GM12891 (cell line): Measurements from ENCODE around the gene MED13L.

ENCODE experiments used
- POLR2A ChIP-seq: IDR thresholded peaks from 2 replicates; pipeline ENCODE4 v1.6.1; 2011; ENCODE audit warnings: low read depth, low read length, control low read depth
- POLR2AphosphoS5 ChIP-seq: IDR thresholded peaks from 2 replicates; pipeline ENCODE4 v1.6.1; 2011; ENCODE audit warnings: low read depth, low read length, control low read depth
- TAF1 ChIP-seq: IDR thresholded peaks from 2 replicates; pipeline ENCODE4 v1.6.1; 2011; ENCODE audit warnings: low read depth, low read length, control low read depth

DNA sequence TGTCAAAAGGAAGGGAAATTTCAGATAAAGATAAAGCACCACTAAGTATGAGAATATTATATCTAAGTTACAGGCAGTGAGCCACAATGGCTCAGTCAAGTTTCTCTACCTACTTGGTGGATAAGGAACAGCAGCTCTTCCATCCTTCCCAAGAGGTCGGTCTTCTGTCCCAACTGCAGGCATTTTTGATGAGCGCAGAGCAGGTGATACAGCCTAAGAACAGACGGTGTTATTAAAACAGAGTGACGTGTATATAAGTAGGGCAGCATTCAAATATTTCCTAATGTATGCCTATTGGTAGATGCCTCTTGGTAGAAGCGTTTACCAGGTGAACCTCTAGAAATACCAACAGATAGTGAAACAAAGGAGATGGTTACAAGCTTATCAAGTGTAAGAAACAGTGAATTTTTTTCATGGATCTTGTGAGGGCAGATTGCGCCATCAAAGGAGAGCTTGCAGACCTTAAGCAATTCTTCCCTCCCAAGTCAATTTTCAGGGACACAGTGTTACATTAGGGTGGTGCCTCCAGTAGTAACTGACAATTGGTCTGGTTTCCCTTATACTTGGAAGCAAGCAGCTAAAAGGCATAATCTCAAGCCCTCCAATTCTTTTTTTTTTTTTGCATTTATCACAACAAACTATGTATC lies 274.5 kb downstream of the MED13L start:
- TF ChIP-seq POLR2A (no peak), TAF1 (no peak), POLR2AphosphoS5 (no peak)
